VCaP (cell line): ENCODE results near the gene OGA.

Source experiments
- H3K27ac ChIP-seq: fragments of 450-650 bp; 2 replicates; pipeline ENCODE4 v1.5.1; 2017
- TF ChIP-seq, protein P1 (sequence below): fragments of 450-650 bp; conservative IDR thresholded peaks from 2 replicates; pipeline ENCODE4 v1.5.1; 2017; ENCODE audit warnings: mild to moderate bottlenecking, moderate library complexity

The OGA gene

DNA sequence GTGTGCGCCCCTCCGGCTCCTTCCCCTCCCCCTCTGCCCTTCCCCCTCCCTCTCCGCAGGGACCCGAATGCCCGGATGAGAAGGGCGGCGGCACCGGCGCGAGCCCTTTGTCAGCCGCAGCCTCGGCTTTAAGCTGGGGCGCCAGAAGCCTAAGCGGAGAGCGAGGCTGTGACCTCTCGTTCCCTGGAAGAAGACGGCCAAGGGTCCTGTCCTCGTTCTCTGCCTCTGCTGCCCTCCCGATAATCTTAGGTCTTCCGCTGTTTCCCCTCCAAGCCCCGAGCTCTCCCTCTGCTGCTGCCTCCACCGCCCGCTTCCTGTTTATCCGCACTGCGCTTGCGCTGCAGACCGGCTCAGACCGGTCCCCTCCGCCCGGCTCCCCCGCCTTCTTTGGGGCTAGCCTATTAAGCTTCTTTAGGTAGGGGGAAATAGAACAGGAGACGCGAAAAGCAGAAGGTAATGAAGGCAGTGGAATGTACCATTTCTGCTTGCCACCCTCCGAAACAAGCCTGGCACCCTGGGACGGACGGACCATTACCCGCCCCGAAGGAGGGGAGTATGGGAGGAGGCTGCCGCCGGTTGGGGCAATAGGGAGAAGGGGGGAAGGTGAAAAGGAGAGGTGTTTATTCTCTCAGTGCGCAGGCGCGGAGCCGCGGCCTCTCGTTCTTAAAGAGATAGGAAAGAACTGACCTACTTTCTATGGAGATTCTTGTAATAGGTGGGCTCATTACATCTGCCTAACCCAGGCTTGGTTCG is at the start of gene OGA:
Gene OGA, minus strand, starts transcription at position 326 of the 753 bp plus-strand sequence. CDS start 422 bp downstream, outside the sequence.
- H3K27ac ChIP-seq = peak within 1 kb of the TSS; percentile 94
- TF ChIP-seq, protein P1, sequence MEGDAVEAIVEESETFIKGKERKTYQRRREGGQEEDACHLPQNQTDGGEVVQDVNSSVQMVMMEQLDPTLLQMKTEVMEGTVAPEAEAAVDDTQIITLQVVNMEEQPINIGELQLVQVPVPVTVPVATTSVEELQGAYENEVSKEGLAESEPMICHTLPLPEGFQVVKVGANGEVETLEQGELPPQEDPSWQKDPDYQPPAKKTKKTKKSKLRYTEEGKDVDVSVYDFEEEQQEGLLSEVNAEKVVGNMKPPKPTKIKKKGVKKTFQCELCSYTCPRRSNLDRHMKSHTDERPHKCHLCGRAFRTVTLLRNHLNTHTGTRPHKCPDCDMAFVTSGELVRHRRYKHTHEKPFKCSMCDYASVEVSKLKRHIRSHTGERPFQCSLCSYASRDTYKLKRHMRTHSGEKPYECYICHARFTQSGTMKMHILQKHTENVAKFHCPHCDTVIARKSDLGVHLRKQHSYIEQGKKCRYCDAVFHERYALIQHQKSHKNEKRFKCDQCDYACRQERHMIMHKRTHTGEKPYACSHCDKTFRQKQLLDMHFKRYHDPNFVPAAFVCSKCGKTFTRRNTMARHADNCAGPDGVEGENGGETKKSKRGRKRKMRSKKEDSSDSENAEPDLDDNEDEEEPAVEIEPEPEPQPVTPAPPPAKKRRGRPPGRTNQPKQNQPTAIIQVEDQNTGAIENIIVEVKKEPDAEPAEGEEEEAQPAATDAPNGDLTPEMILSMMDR = no peak

DNA sequence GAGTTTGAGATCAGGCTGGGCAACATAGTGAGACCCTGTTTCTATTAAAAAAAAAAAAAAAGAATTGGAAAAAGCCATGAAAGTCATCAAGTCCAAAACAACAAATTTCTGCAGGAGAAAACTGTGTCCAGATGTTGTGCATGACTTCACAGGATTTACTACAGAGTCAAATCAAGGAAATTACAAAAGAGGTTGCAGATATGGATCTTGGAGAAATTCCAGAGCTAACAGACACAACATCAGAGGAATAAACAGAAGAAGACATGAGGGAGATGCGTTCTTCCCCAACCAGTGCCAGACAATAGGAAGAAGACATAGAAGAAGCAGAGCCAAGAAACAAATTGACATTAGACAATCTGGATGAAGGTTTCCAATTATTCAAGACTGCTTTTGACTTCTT is 49.7 kb upstream of the OGA start:
- TF ChIP-seq, protein P1 = no peak

DNA sequence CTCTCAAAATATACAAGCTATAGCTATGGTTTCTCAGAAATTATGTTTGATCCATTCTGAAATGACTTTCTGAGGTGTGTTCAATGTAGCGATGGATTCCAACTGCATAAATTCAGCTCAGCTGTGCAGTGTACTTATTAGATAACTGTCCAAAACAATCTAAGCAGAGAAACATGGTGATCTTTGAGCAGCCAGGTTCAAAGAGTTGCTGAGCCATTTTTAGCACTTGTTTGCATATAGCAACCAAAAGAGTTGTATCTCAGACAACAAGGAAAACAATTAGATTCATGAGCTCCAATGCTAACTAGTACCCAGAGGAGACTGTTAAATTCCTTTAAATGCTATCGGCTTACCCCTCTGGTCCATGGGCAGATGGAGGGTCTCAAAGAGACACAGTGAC is 41.3 kb upstream of the OGA start:
- TF ChIP-seq, protein P1 = no peak
- H3K27ac ChIP-seq = no peak overlapping the region

More for the DNA sequence above, 49.7 kb upstream of the OGA start:
- H3K27ac ChIP-seq = peak overlapping the region; percentile 33; the same call in 1 of the 2 replicates

DNA sequence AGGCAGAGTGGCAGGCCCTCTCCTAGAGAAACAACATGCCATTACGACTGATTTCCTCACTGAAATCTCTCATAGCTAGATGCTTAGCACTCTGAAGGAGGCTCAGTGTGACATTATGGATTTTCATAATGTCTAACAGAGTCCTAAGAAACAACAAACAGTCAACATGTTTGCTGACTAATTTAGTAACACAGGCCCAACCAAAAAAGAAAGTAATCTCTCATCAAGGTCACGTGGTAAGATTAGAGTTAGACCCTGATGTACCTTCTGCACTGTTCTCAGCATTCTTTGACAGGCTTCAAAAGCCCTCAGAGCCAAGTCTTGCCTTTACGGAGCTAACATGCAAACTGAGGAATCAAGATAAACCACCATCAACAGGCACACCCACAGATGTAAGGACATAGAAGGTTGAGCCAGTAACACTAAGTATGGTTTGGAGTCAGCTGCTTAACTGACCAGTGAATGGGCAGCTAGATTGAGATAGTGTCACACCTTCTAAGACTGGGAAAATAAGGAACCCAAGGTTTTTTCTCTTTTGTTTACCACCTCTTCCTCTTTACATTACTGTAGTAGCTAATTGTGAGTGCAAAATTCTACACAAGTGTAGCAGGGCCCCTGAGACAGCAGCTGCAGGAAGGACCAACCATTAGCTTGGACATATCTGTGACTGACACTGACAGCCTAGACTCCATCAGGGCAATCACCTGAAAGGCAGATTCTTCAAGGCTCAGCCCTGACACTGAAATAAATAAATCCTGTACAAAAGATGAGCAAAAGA is 40.7 kb upstream of the OGA start:
- no peak overlapping the region for H3K27ac ChIP-seq
- TF ChIP-seq, protein P1 = no peak

DNA sequence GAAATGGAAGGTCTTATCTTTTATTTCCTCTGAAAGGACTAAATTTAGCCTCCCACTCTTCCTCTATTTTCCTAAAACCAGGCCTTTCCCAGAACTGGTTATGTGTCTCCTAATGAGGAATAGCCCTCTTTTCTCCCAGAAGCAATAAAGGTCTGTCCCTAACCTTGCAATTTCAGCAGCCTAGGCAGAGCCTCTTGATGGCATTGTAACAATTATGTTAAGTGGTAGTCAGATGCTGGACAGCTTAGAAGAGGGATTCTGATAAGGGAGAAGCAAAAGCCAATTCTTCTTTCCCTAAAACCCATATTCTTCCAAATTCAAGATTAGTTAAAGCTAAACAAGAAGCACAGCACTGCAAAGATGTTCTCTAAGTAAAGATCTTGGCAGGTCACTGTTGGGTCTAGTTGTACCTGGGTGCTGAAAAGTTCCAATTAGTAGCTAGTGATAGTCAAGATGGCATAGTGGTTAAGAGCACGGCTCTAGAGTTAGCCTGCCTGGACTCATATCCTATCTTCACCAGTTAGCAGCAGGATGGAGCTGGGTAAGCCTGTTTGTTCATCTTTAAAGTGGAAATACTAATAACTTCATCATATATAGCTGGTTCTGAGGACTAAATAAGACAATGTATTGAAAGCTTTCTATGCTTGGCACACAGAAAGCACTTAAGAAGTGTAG is 39.7 kb upstream of the OGA start:
- H3K27ac ChIP-seq = no peak overlapping the region
- TF ChIP-seq, protein P1 = no peak

DNA sequence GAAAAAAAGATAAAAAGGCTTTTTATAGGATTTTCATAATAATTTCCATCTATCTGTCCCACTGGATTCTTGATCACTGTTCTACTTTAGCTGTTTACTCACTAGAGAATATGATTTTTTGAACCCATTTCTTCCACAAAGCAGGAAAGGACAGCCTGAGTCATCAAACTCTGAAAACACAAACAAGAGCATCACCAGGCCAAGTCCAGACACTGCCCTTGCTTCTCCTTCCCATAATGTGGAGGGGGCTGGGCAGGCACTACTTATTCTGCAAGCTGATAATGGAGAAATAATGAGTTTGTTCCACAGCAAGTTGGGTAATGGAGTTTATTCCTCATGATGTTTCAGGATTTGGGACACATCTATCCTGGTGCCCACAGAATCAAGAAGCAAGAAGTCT is 38.4 kb upstream of the OGA start:
- TF ChIP-seq, protein P1 = no peak

More for the DNA sequence above, 38.4 kb upstream of the OGA start:
- H3K27ac ChIP-seq = no peak overlapping the region
